Gastroesophageal sphincter (tissue), 3 donors: ENCODE results near the gene ACAA1.
"Not testable (repeated sequence)": the region's sequence is repeated elsewhere in the genome, so short reads cannot be mapped to it uniquely, and the experiment has no call there.

Experiments used
- CTCF ChIP-seq, 4 experiments: fragments of 200-600 bp in 2 of 4; fragments of 450-650 bp in 2 of 4; sonication (generic) in 1 of 4; IDR thresholded peaks; one replicate each; pipeline ENCODE4 v1.5.1; 2017 to 2019; ENCODE audit warnings: antibody characterized with exemption in 4 of 4, mild to moderate bottlenecking in 2 of 4, moderate library complexity in 2 of 4
- POLR2A ChIP-seq, 2 donors: fragments of 450-650 bp; IDR thresholded peaks; one replicate each; pipeline ENCODE4 v1.6.1; 2017; ENCODE audit warnings: antibody characterized with exemption in 2 of 2, mild to moderate bottlenecking in 2 of 2, moderate library complexity in 1 of 2
- POLR2AphosphoS5 ChIP-seq: sonication (generic); formaldehyde crosslinking; IDR thresholded peaks from one replicate; pipeline ENCODE4 v1.6.1; 2017; ENCODE audit warnings: antibody characterized with exemption

- not testable (repeated sequence) for TF ChIP-seq CTCF (IDR thresholded peaks at IDR 0.05); POLR2AphosphoS5; POLR2A (IDR thresholded peaks at IDR 0.05)
Measured at GRCh38 chr3:38083254-38083653, 53.7 kb downstream of the ACAA1 start.
